Vagina (tissue), 2 donors: Measurements from ENCODE around the gene YARS1.

ENCODE experiments used
- POLR2A ChIP-seq, 2 donors: fragments of 450-650 bp; IDR thresholded peaks; one replicate each; pipeline ENCODE4 v1.6.1; 2017; ENCODE audit warnings: antibody characterized with exemption in 2 of 2, mild to moderate bottlenecking in 2 of 2, moderate library complexity in 2 of 2
- POLR2AphosphoS5 ChIP-seq, 2 donors: sonication (generic); formaldehyde crosslinking; IDR thresholded peaks; one replicate each; pipeline ENCODE4 v1.9.0; 2017; ENCODE audit warnings: antibody characterized with exemption in 2 of 2, mild to moderate bottlenecking in 2 of 2, low read depth in 1 of 2; ENCODE audit not compliant: insufficient read depth in 1 of 2
- TF ChIP-seq, protein P1 (sequence below), 3 experiments: fragments of 450-650 bp in 2 of 3; fragments of 200-600 bp in 1 of 3; sonication (generic) in 1 of 3; IDR thresholded peaks; one replicate each; pipeline ENCODE4 v1.5.1; 2017 to 2019; ENCODE audit warnings: antibody characterized with exemption in 3 of 3, mild to moderate bottlenecking in 2 of 3, moderate library complexity in 2 of 3

DNA sequence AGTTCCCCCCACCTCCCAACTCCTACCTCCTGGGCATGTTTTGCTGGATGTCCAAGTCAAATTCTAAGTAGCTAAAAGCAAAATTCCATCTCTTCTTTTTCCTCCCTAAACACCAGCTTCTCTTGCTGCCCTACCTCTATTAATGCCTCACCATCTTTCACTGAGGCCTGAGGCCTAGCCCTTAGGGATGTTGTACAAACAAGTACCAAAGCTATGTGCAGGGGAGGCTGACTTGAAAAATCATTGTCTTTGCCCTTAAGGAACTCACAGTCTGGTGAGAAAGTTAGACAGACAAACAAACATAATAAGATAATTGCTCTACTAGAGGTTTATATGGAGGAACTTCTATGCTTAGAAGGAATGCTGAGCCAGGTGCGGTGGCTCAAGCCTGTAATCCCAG, 89.3 kb downstream of the YARS1 start:
- TF ChIP-seq POLR2AphosphoS5 (IDR thresholded peaks at IDR 0.05; ENCODE audit: insufficient read depth in 1 of 2, low read depth in 1 of 2), result no peak
- TF ChIP-seq, protein P1, sequence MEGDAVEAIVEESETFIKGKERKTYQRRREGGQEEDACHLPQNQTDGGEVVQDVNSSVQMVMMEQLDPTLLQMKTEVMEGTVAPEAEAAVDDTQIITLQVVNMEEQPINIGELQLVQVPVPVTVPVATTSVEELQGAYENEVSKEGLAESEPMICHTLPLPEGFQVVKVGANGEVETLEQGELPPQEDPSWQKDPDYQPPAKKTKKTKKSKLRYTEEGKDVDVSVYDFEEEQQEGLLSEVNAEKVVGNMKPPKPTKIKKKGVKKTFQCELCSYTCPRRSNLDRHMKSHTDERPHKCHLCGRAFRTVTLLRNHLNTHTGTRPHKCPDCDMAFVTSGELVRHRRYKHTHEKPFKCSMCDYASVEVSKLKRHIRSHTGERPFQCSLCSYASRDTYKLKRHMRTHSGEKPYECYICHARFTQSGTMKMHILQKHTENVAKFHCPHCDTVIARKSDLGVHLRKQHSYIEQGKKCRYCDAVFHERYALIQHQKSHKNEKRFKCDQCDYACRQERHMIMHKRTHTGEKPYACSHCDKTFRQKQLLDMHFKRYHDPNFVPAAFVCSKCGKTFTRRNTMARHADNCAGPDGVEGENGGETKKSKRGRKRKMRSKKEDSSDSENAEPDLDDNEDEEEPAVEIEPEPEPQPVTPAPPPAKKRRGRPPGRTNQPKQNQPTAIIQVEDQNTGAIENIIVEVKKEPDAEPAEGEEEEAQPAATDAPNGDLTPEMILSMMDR (IDR thresholded peaks at IDR 0.05), result no peak
- TF ChIP-seq POLR2A (IDR thresholded peaks at IDR 0.05), result no peak
